Kidney epithelial cell (primary cell): ENCODE results near the gene COPG2. TPM values are rescaled to one million over a fixed set of nuclear protein-coding genes. Genes with fewer than 3 reads are reported as not detected.
A peak's percentile ranks its signal among the peaks of the same experiment; 100 is the strongest.
"Not testable (repeated sequence)": the region's sequence is repeated elsewhere in the genome, so short reads cannot be mapped to it uniquely, and the experiment has no call there.

Source experiments
- DNase-seq: peaks from one replicate; pipeline ENCODE4 v3.0.0-alpha.2; 2010; ENCODE audit warnings: low read depth
- H3K27me3 ChIP-seq: 2 replicates; pipeline ENCODE4 v1.6.0; 2011; ENCODE audit warnings: low read length; ENCODE audit not compliant: control insufficient read depth, insufficient read depth
- H3K36me3 ChIP-seq: 2 replicates; pipeline ENCODE4 v1.5.1; 2011; ENCODE audit warnings: low read length; ENCODE audit not compliant: control insufficient read depth, insufficient read depth
- H3K4me3 ChIP-seq: 2 replicates; pipeline ENCODE4 v1.5.1; 2011; ENCODE audit warnings: low read depth, mild to moderate bottlenecking, control low read depth, low read length
- total RNA-seq: library from RNA; depleted of rRNA; stranded (reverse); fragments of >200 nt; gene quantifications from 2 replicates; pipeline ENCODE4 v1.2.3, GENCODE V29; 2015
- TF ChIP-seq, protein P1 (sequence below): IDR thresholded peaks from 2 replicates; pipeline ENCODE4 v1.5.1; 2011; ENCODE audit warnings: mild to moderate bottlenecking, moderate library complexity, low read length, control low read depth, inconsistent platforms; ENCODE audit not compliant: insufficient read depth, poor library complexity, severe bottlenecking

The COPG2 gene
- total RNA-seq, 1 donor from 2014 or later, result 37.9 TPM

DNA sequence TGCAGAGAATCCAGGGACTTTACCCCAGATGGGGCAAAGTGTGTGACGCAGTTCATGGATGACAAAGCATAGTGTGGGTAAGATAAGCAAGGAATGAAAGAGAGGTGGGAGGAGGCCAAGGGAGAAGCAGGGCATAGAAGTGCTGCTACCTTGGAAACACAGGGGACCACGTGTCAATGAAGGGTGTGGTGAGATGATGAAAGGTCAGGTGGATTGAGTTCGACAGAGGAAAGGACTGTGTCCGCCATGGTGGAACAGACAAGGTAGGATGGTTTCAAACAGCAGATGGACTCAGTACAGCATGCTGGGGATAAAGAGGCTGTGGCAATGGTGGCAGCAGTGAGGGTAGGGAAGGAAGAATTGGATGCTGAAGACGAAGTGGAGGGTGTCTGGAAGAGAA lies 143.9 kb downstream of the COPG2 start:
- Histone ChIP-seq H3K27me3 (no peaks in the 10 kb centered on the region), H3K36me3 (no peaks in the 10 kb centered on the region), H3K4me3 (no peak overlapping the region)
- DNase-seq, result no peak
- TF ChIP-seq, protein P1, sequence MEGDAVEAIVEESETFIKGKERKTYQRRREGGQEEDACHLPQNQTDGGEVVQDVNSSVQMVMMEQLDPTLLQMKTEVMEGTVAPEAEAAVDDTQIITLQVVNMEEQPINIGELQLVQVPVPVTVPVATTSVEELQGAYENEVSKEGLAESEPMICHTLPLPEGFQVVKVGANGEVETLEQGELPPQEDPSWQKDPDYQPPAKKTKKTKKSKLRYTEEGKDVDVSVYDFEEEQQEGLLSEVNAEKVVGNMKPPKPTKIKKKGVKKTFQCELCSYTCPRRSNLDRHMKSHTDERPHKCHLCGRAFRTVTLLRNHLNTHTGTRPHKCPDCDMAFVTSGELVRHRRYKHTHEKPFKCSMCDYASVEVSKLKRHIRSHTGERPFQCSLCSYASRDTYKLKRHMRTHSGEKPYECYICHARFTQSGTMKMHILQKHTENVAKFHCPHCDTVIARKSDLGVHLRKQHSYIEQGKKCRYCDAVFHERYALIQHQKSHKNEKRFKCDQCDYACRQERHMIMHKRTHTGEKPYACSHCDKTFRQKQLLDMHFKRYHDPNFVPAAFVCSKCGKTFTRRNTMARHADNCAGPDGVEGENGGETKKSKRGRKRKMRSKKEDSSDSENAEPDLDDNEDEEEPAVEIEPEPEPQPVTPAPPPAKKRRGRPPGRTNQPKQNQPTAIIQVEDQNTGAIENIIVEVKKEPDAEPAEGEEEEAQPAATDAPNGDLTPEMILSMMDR, result no peak

DNA sequence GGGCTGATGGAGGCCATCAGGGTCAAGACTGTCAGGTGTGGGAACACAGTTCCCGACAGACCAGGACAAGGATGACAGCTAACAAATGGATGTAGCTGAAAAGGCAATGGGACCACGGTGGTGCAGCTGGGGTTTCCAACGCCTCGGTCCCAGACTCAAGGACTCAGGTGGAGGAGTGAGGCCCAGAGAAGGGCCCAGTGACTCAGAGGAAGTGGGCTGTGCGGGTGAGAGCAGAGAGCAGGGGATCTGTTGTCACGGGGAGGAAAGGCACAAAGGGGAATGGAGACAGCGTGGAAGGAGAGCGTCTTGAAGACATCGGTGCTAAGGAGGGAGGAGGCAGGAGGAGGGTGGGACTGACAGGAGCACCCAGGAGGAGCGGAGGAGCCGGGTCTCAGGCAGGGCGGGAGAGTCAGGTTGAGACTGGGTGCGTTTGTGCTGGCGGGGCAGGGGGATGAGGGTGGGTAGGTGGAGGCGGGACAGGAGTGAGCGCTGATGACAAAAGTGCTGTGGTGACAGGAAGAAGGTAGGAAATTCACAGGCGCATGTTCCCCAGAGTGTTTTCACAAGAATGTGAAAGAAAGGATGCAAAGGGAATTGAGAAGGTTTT lies 144.9 kb downstream of the COPG2 start:
- not testable (repeated sequence) for DNase-seq, H3K36me3 ChIP-seq, H3K27me3 ChIP-seq, H3K4me3 ChIP-seq

DNA sequence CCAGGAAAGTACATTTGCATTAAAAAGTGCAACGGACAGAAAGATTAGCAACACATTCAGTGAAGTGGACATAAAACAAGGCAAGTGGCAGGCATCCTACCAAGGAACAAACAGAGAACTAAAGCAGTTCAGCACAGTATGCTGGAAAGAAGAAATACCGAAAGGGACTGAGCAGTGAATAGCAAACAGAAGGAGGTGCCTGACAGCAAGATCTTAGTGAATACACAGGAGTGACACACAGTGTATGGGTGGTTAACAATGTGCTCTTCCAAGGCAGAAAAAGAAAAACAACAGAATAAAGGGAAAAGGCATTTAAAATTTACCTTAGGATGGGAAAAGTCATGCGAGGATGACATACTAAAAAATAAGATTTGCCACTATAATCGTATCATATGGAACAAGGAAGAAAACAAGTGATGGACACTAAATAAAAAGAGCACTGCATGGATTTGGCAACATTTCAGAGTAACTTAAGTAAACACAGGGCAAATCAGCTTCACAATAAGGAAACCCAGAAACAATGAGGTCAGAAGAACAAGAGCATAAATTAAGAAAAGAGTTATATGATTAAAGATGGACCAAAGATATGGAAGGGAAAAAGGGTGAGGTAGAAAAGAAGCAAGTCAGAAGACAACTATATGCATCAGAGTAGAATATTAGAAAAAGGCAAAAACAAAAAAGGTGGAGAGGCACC lies 147.1 kb downstream of the COPG2 start:
- Histone ChIP-seq H3K4me3 (no peak overlapping the region), H3K36me3 (no peaks in the 10 kb centered on the region), H3K27me3 (no peaks in the 10 kb centered on the region)
- no peak for DNase-seq
- TF ChIP-seq, protein P1, result no peak

DNA sequence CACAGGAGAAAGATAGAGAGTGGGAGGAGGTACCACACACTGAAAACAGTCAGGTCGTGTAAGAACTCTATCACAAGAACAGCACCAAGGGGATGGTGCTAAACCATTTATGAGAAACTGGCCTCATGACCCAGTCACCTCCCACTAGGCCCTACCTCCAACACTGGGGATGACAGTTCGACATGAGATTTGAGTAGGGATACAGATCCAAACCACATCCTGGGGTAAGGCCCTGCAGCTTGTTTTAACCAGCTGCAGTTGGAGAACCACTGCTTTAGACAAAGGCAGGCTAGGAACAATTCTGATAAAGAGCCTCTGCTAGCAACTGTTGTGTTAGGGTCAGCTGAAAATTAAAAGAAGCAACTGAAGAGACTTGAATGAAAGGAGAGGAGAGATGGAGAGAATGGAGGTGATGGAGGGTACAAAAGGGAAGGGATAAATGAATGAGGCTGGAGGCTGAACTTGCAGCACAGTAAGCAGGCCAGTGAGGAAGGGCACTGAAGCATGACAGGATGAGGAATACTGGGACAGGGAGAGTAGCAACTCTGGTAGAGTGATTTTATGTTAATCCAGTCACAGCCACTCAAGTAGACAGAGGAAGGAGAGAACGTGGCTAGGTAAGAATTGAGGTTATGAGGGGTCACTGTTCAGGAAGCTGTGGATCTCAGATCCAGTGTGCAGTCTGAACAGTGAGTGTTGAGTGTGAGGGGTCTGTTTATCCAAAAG lies 153.1 kb downstream of the COPG2 start:
- no peaks in the 10 kb centered on the region for H3K36me3 ChIP-seq
- TF ChIP-seq, protein P1, result no peak
- no peaks in the 10 kb centered on the region for H3K27me3 ChIP-seq
- H3K4me3 ChIP-seq, result no peak overlapping the region
- peak; percentile 19 for DNase-seq

DNA sequence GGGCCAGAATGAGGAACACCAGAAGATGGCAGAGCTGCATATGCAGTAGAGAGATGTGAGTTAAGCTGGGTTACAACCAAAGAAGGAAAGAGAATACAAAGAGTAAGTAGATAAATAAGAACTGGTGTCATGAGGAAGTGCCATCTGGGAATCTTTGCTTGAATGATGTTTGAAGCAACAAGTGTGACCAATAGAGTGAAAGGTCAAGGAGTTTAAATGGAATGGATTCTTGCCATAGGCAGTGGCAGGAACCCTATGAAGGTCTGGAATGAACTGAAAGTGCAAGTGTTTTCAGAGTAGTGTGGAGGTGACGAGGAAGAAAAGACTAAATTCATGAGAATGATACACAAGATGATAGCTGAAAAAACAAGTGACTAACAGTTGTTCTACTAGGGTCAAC lies 155.1 kb downstream of the COPG2 start:
- Histone ChIP-seq H3K36me3 (no peaks in the 10 kb centered on the region), H3K4me3 (no peak overlapping the region), H3K27me3 (no peaks in the 10 kb centered on the region)
- DNase-seq, result no peak
- TF ChIP-seq, protein P1, result no peak

DNA sequence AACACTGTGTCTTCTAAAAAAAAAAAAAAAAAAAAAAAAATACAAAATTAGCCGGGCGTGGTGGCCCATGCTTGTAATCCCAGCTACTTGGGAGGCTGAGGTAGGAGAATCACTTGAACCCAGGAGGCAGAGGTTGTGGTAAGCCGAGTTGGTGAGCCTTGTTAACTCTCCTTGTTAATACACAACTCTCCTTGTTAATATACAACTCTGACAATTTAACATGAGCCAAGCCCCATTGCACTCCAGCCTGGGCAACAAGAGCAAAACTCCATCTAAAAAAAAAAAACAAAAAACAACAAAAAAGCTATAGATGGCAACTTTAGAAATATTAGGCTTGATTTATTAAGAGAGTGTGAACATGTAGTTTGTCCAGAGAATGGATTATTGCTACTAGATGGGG lies 156.5 kb downstream of the COPG2 start:
- H3K4me3 ChIP-seq, H3K27me3 ChIP-seq, H3K36me3 ChIP-seq, DNase-seq: not testable (repeated sequence)
